Loucy (cell line): ENCODE results near the gene GARIN3.

Experiments used
- H2AFZ ChIP-seq: fragments of 200-600 bp; sonication (generic); 2 replicates; pipeline ENCODE4 v1.6.0; 2016; ENCODE audit warnings: antibody characterized with exemption, mild to moderate bottlenecking, low read length, moderate library complexity
- H3F3A ChIP-seq: fragments of 200-600 bp; 2 replicates; pipeline ENCODE4 v1.6.0; 2016; ENCODE audit warnings: antibody characterized with exemption, low read depth, mild to moderate bottlenecking
- H3K27me3 ChIP-seq: fragments of 200-600 bp; sonication (generic); 2 replicates; pipeline ENCODE4 v1.6.1; 2014; ENCODE audit warnings: low read length, mild to moderate bottlenecking; ENCODE audit not compliant: insufficient read depth, poor library complexity, severe bottlenecking
- H3K36me3 ChIP-seq: fragments of 200-600 bp; sonication (generic); 2 replicates; pipeline ENCODE4 v1.6.1; 2016; ENCODE audit warnings: low read length; ENCODE audit not compliant: insufficient read depth
- H3K4me1 ChIP-seq: fragments of 200-600 bp; sonication (generic); 2 replicates; pipeline ENCODE4 v1.5.1; 2014; ENCODE audit warnings: low read length, mild to moderate bottlenecking; ENCODE audit not compliant: insufficient read depth, poor library complexity, severe bottlenecking
- H3K4me2 ChIP-seq: fragments of 200-600 bp; sonication (generic); 2 replicates; pipeline ENCODE4 v1.6.0; 2014; ENCODE audit warnings: antibody characterized with exemption, low read length, low read depth, mild to moderate bottlenecking; ENCODE audit not compliant: poor library complexity, severe bottlenecking
- H3K4me3 ChIP-seq: fragments of 200-600 bp; sonication (generic); 2 replicates; pipeline ENCODE4 v1.5.1; 2014; ENCODE audit warnings: low read length, mild to moderate bottlenecking, mixed read lengths; ENCODE audit not compliant: poor library complexity, severe bottlenecking
- H3K79me2 ChIP-seq: fragments of 200-600 bp; sonication (generic); 2 replicates; pipeline ENCODE4 v1.6.1; 2014; ENCODE audit warnings: low read length; ENCODE audit not compliant: insufficient read depth
- H3K9ac ChIP-seq: fragments of 200-600 bp; sonication (generic); 2 replicates; pipeline ENCODE4 v1.6.0; 2014; ENCODE audit warnings: mild to moderate bottlenecking, low read depth, low read length, moderate library complexity; ENCODE audit not compliant: poor library complexity, severe bottlenecking
- H3K9me2 ChIP-seq: fragments of 200-600 bp; sonication (generic); replicated peaks from 2 replicates; pipeline ENCODE4 v1.6.1; 2016; ENCODE audit warnings: low read depth, low read length, mixed read lengths
- H3K9me3 ChIP-seq: fragments of 200-600 bp; sonication (generic); 2 replicates; pipeline ENCODE4 v1.6.1; 2014; ENCODE audit warnings: mild to moderate bottlenecking, antibody characterized with exemption, low read length, low read depth; ENCODE audit not compliant: insufficient read depth
- H4K20me1 ChIP-seq: fragments of 200-600 bp; sonication (generic); 2 replicates; pipeline ENCODE4 v1.6.0; 2014; ENCODE audit warnings: antibody characterized with exemption, low read length, mild to moderate bottlenecking; ENCODE audit not compliant: insufficient read depth, poor library complexity, severe bottlenecking
- EZH2phosphoT487 ChIP-seq: fragments of 200-600 bp; IDR thresholded peaks from 2 replicates; pipeline ENCODE4 v1.6.1; 2018; ENCODE audit warnings: antibody characterized with exemption, mild to moderate bottlenecking, moderate library complexity, borderline replicate concordance
- TF ChIP-seq, protein P1 (sequence below): fragments of 200-600 bp; sonication (generic); conservative IDR thresholded peaks from 2 replicates; pipeline ENCODE4 v1.5.1; 2014; ENCODE audit warnings: mild to moderate bottlenecking, antibody characterized with exemption, low read length

The GARIN3 gene

DNA sequence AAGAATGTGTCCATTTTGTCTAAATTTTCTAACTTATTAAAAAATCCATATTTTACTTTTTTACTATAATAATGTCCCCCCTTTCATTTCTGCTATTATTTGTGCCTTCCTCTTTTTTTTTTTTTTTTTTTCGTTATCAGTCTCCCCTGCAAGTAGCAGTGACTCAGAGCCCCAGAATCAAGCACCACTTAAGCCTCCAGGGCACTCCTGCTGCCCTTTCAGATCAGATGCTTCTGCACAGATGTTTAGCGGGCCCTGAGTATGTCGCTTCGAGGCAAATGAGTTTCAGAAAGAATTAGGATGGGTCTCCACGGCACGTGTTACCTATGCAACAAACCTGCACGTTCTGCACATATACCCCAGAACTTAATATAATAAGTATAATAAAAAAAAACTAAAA lies 35.1 kb downstream of the GARIN3 start:
- H3K4me3 ChIP-seq = no peak overlapping the region
- TF ChIP-seq, protein P1, sequence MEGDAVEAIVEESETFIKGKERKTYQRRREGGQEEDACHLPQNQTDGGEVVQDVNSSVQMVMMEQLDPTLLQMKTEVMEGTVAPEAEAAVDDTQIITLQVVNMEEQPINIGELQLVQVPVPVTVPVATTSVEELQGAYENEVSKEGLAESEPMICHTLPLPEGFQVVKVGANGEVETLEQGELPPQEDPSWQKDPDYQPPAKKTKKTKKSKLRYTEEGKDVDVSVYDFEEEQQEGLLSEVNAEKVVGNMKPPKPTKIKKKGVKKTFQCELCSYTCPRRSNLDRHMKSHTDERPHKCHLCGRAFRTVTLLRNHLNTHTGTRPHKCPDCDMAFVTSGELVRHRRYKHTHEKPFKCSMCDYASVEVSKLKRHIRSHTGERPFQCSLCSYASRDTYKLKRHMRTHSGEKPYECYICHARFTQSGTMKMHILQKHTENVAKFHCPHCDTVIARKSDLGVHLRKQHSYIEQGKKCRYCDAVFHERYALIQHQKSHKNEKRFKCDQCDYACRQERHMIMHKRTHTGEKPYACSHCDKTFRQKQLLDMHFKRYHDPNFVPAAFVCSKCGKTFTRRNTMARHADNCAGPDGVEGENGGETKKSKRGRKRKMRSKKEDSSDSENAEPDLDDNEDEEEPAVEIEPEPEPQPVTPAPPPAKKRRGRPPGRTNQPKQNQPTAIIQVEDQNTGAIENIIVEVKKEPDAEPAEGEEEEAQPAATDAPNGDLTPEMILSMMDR = no peak
- TF ChIP-seq EZH2phosphoT487 = no peak
- no peaks in the 10 kb centered on the region for H3K27me3 ChIP-seq
- no peak overlapping the region for H3K9ac ChIP-seq
- no peaks in the 10 kb centered on the region for H3K9me2 ChIP-seq
- H3K4me1 ChIP-seq = no peaks in the 10 kb centered on the region
- H3K4me2 ChIP-seq = no peak overlapping the region
- no peaks in the 10 kb centered on the region for H3F3A ChIP-seq
- H3K36me3 ChIP-seq = no peaks in the 10 kb centered on the region
- no peaks in the 10 kb centered on the region for H4K20me1 ChIP-seq
- H3K79me2 ChIP-seq = no peaks in the 10 kb centered on the region
- no peak overlapping the region for H2AFZ ChIP-seq
- no peaks in the 10 kb centered on the region for H3K9me3 ChIP-seq

DNA sequence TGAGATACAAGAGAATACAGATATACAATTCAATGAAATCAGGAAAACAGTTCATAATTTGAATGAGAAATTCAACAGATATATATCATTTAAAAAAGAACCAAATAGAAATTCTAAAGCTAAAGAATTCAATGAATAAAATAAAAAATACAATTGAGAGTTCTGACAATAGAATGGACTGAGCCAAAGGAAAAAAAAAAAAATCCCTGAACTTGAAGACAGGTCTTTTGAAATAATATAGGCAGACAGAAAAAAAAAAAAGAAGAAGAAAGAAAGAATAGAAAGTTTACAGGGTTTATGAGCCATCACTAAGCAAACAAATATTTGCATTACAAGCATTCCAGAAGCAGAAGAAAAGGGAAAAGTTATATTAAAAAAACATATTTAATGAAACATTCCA lies 44.4 kb downstream of the GARIN3 start:
- H3F3A ChIP-seq = no peaks in the 10 kb centered on the region
- no peaks in the 10 kb centered on the region for H3K27me3 ChIP-seq
- no peaks in the 10 kb centered on the region for H3K36me3 ChIP-seq
- no peak overlapping the region for H3K9ac ChIP-seq
- TF ChIP-seq EZH2phosphoT487 = no peak
- TF ChIP-seq, protein P1 = no peak
- no peak overlapping the region for H2AFZ ChIP-seq
- no peaks in the 10 kb centered on the region for H3K9me2 ChIP-seq
- H3K4me3 ChIP-seq = no peak overlapping the region
- no peaks in the 10 kb centered on the region for H4K20me1 ChIP-seq
- no peak overlapping the region for H3K4me2 ChIP-seq
- no peaks in the 10 kb centered on the region for H3K79me2 ChIP-seq
- H3K4me1 ChIP-seq = no peaks in the 10 kb centered on the region
- no peaks in the 10 kb centered on the region for H3K9me3 ChIP-seq

DNA sequence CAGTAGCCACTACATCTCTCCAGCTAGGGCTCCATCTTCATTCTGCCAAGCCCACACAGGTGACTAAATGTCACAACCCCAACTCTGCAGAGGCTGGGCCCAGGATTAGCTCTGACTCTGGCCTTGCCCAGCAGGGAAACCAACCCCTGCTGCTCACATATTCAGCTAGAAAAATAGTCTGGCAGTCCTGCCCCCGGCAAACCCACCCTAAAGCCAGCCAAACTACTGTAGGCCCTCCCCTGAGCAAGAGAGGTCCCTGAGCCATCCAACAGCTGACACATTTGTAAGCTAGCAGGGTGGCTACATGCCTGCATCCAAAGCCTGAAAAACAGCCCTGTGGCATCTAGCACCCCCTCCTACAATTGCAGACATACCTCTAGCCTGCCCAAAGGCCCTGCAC lies 46.0 kb downstream of the GARIN3 start:
- no peak for TF ChIP-seq EZH2phosphoT487
- TF ChIP-seq, protein P1 = no peak
- Histone ChIP-seq H3K4me2 (no peak overlapping the region), H4K20me1 (no peaks in the 10 kb centered on the region), H3K36me3 (no peaks in the 10 kb centered on the region), H2AFZ (no peak overlapping the region), H3K9ac (no peak overlapping the region), H3F3A (no peaks in the 10 kb centered on the region), H3K4me1 (no peaks in the 10 kb centered on the region), H3K79me2 (no peaks in the 10 kb centered on the region), H3K27me3 (no peaks in the 10 kb centered on the region), H3K9me2 (no peaks in the 10 kb centered on the region), H3K4me3 (no peak overlapping the region), H3K9me3 (no peaks in the 10 kb centered on the region)
